NCI-H1694 treated with DMSO at 0.1 percent for 48 hours (cell line): Measurements from ENCODE around the gene MRPS14.
"Not testable (repeated sequence)": the region's sequence is repeated elsewhere in the genome, so short reads cannot be mapped to it uniquely, and the experiment has no call there.

Experiments
- DNase-seq: peaks from one replicate; lab custom pipeline; 2025; lab: John Stamatoyannopoulos, UW

MRPS14 gene

DNA sequence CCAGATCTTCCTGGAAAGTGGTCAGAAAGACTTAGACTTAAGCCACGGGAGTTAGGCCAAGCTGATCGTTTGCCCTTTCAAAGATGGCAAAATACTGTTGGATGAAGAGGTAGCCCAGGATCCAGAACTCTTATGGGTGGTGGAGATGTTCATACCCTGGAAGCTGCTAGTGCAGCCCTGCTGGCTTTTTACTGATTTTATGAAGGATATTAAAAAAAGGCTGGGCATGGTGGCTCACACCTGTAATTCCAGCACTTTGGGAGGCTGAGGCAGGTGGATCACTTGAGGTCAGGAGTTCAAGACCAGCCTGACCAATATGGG is 657 bp upstream of the MRPS14 start:
- DNase-seq = not testable (repeated sequence)

DNA sequence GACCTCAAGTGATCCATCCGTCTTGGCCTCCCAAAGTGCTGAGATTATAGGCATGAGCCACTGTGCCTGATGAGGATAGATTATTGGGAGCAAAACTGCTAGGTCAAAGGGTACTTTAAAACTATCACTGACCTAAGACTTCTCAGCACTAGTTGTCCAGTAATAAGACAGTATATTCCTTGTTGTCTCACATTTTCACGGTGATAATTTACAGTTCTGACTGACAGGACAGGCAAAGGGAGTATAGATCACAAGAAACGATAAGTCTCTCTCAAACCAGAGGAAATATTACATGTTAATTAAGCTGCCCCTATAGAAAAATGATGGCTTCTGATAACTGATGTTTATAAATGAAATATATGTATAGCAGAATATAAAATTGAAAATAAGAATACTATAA is 3.7 kb downstream of the MRPS14 start:
- DNase-seq = no peak

DNA sequence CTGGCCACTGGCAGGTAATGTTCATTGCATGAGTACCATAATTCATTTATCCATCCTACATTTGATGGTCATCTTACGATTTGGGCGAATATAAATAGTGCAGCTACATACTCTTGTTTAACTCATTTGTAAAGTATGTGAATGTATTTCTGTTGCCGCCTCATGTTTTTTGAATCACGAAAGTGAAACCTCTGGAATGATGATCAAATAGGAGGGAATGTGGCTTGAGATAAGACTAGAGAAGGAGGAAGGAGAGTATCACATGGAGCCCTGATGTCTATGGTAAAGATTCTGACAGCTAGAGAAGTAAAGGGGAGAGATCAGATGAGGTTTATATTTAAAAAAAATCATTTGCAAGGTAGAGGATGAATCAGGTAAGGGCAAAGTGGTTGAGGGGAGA is 8.0 kb downstream of the MRPS14 start:
- DNase-seq = no peak

DNA sequence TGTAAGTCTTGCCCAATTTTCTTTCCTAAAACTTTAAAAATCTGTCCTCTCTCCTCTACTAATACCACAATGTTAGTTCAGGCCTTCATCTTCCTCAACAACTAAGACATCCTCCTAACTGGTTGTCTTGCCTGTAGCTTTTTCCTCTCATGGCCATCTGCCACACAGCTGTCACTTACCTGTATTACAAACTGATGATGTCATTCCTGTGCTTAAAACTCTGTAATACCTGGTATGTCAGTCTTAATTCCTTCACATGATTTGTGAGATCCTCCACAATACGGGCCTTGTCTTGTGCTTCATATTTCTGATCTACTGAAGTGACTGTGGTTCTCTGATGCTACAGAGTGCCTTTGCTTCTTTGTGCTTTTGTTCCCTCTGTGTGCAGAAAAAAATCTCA is 9.8 kb downstream of the MRPS14 start:
- no peak for DNase-seq

DNA sequence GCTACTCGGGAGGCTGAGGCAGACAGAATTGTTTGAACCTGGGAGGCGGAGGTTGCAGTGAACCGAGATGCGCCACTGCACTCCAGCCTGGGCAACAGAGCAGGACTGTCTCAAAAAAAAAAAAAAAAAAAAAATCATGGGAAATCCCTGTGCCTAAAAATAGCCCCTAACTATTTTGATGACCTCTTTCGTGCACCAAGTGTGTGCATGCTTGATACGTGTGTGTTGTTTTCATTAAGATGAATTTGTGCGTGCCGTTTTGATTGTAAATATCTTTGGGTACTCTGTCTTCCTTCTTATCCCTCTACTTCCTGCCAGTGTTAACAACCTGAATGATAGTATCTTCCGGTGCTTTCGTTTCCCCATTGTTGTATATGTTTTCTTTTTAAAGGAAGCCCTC is 13.7 kb downstream of the MRPS14 start:
- DNase-seq = no peak

DNA sequence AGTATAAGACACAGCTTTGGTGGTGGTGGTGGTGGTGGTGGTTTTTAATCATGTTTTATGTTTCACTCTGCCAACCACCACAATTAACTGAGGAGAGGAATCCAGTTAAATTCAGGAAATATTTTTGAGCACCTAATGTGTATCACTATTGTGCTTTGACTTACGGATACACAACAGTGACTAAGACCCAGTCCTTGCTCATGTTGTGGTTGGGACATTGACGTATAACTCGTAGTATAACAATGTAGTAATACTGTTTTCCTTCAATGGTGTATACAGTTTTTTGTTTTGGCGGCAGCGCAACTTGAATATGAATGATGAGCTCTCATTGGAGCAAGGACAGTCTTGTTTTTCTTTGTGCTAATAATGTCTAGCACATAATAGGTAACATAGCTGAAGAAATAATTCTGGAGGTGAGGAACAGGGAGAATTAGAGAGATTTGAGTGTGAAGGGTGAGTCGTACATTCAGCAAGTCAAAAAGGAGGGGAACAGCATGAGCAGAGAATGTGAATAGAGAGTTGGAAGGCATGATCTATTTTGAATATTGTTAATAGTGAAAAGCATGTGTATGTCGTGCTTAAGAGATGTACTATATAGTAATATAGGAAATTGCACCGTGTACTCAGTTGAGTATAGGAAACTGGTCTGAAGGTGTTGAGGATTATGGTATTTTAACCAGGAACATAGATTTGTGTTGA is 18.0 kb downstream of the MRPS14 start:
- no peak for DNase-seq

GRCh38 chr1:175003521-175003920 is 19.7 kb downstream of the MRPS14 start:
- DNase-seq = no peak

DNA sequence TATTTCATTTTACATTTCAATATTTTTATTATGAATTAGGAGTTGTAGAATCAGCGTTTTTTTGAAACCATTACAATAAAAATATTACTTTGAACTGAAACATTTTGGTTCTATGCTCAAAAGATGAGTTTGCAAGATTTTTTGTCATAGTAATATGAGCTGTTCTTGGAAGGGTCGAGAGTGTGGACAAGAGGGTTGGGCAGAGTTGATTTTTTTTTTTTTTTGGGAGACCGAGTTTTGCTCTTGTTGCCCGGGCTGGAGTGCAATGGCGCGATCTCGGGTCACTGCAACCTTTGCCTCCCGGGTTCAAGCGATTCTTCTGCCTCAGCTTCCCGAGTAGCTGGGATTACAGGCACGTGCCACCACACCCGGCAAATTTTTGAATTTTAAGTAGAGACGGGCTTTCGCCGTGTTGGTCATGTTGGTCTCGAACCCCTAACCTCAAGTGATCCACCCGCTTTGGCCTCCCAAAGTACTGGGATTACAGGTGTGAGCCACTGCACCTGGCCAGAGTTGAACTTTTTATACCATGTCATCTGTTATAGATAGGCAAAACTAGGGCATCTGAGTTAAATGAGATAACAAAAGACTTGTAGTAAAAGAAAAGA is 20.2 kb downstream of the MRPS14 start:
- DNase-seq = no peak

DNA sequence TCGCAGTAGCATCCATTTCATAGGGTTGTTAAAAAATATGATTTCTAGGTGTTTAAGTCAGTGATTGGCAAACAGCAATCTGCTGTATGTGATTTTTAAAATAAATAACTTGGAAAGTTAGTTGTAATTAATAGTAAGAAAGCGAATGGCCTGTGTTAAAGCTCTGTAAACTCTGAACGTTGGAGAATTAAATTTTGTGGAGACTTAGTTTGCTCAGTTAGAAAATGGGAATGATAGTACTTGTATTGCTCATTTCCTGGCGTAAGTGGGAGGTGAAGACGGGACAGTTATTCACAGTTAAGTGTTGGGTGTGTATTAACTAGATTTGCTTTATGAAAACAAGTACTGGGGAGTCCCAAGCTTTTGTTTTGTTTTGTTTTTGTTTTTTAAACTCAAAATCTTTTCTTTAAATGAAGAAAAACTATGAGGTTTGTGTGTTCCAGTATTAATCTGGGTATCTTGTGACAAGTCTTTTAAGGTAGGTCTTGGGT is 22.5 kb downstream of the MRPS14 start:
- no peak for DNase-seq

DNA sequence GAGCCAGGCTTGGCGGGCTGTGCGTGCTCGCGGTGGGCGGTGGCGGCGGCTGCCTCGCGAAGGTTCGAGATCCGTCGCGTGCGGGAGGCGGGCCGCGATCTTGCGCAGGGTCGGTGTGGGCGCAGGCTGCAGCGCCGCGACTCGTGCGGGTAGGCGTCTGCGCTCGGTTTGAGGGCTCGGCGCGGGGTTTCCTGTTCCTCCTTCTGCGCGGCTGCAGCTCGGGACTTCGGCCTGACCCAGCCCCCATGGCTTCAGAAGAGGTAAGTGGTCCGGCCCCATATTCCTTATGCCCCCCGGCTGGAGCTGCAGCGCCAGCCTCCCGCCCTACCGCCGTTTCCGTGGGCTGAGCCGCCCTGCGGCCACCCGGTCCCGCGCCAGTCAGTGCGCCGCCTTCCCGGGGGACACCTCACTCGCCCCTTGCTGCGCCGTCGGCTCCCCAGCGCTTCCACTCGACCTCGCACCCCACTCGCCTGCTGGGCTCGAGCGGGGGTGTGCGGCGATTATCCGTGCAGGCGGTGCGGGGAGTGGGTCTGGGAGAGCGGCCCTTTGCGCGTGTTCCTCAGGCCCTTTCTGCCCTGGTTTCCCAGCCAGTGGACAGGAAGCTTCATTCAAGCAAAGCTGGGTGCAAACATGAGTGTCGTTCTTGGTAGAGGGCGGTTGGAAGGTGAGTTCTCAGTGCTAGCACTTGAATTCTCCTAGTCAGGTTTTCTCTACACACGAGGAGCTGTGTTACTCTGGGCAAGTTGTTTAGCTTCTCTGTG is 23.1 kb downstream of the MRPS14 start, which contains the start of gene CACYBP:
Gene CACYBP (plus strand): TSS at position 12 of the 761 bp plus-strand sequence. CDS start 234 bp downstream, at position 246.
- DNase-seq = peak; percentile 11

DNA sequence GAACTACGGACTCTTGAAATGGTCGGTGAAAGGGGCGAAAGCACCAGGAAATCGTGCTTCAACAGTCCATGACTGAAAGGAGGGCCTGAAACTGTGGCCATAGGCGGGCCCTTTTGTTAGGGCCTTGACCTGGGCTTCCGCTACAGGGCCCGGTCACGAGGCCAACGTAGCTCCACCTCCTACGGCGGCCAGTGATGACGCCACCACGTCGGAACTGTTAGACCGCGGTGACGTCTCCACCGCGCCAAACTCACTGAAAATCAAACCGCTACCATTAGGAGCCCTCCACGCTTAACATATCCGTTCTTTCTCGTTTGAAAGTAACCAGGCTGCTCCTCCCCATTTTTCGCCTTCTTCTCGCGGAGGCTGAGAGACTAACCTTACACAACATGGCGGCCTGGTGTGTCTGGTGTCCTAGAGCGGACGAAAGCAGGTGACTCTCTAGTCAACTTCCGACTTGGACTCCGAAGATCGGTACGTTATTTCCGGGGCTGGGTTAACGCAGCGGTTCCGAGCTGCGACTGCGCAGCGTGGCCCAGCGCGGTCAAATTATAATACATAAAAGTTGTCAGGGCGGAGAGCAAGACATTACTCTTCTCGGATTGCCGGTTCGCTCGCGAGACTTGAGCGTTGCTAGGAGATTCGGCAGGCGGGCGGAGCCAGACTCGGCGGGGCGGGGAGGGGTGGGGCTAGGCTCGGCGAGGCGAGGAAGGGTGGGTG is 23.8 kb downstream of the MRPS14 start:
- DNase-seq = peak; percentile 99

GRCh38 chr1:174998569-174999215 is 24.5 kb downstream of the MRPS14 start:
- DNase-seq = peak; percentile 91

GRCh38 chr1:174997041-174997440 is 26.2 kb downstream of the MRPS14 start:
- DNase-seq = no peak

DNA sequence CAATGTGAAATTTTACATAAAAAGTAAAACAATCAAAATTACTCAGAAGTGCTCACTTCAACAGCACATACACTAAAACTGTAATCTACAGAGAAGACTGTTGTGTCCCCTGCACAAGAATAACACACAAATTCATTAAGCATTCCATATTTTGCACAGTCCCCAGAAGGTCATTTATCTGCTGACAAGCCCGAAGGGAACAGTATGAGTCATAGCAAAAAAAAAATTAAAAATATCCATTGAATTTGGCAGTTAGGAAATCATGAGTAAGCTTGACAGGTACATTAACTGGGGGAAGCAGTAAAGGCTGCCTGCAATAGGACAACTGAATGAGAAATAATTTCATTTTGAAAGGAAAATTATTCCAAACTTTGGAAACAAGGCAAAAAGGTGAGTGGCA is 26.7 kb downstream of the MRPS14 start:
- DNase-seq = no peak

GRCh38 chr1:174995916-174996315 is 27.3 kb downstream of the MRPS14 start:
- no peak for DNase-seq

- no peak for DNase-seq
Measured at GRCh38 chr1:174995121-174995520, 28.1 kb downstream of the MRPS14 start.

DNA sequence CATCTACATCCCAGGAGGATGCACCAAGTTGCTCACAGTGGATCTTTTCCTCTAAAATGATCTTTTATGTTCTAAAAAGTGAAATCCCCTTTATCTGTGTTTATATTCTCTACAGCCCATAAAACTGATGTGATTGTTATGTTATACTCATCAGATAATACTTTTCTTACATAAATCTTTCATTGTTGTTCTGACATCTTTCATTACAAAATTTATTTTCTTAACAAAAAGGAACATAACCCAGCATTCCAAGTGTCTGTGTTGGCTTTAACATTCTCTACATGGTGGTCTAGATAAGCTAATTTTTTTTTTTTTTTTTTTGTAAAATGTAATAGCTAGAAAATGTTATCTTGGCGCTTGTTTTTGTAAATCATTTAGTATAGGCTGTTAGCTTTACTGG is 31.8 kb downstream of the MRPS14 start:
- no peak for DNase-seq

GRCh38 chr1:174990382-174990999 is 32.7 kb downstream of the MRPS14 start:
- peak; percentile 13 for DNase-seq

- DNase-seq = no peak
Measured at GRCh38 chr1:174989536-174990220, 33.5 kb downstream of the MRPS14 start.

GRCh38 chr1:174988986-174989385 is 34.2 kb downstream of the MRPS14 start:
- DNase-seq = no peak

- no peak for DNase-seq
Measured at GRCh38 chr1:174988539-174988938, 34.7 kb downstream of the MRPS14 start.
